GM23248 (cell line): ENCODE measurements around the gene OLA1. TPM values are rescaled to one million over a fixed set of nuclear protein-coding genes. Genes with fewer than 3 reads are reported as not detected.
A peak's percentile ranks its signal among the peaks of the same experiment; 100 is the strongest.

Experiments
- DNase-seq: peaks from one replicate; pipeline ENCODE4 v3.0.0-alpha.2; 2015
- H2AFZ ChIP-seq: fragments of 200-600 bp; sonication (generic); 2 replicates; pipeline ENCODE4 v1.6.1; 2016; ENCODE audit warnings: antibody characterized with exemption
- H3F3A ChIP-seq: fragments of 200-600 bp; sonication (generic); 2 replicates; pipeline ENCODE4 v1.6.1; 2016; ENCODE audit warnings: mild to moderate bottlenecking, antibody characterized with exemption, mixed run types; ENCODE audit not compliant: insufficient read depth
- H3K27ac ChIP-seq: fragments of 200-600 bp; sonication (generic); 2 replicates; pipeline ENCODE4 v1.5.1; 2016; ENCODE audit warnings: mild to moderate bottlenecking
- H3K27me3 ChIP-seq: fragments of 200-600 bp; sonication (generic); replicated peaks from 2 replicates; pipeline ENCODE4 v1.6.1; 2016; ENCODE audit warnings: mild to moderate bottlenecking; ENCODE audit not compliant: insufficient read depth
- H3K36me3 ChIP-seq: fragments of 200-600 bp; sonication (generic); 2 replicates; pipeline ENCODE4 v1.6.1; 2016; ENCODE audit warnings: low read depth, mild to moderate bottlenecking
- H3K4me1 ChIP-seq: fragments of 200-600 bp; sonication (generic); 2 replicates; pipeline ENCODE4 v1.6.1; 2016; ENCODE audit warnings: mild to moderate bottlenecking; ENCODE audit not compliant: insufficient read depth
- H3K4me2 ChIP-seq: fragments of 200-600 bp; sonication (generic); one replicate; pipeline ENCODE4 v1.6.1; 2016; ENCODE audit warnings: mild to moderate bottlenecking; ENCODE audit not compliant: unreplicated experiment
- H3K4me3 ChIP-seq: fragments of 200-600 bp; sonication (generic); 2 replicates; pipeline ENCODE4 v1.5.1; 2016; ENCODE audit warnings: mild to moderate bottlenecking
- H3K79me2 ChIP-seq: fragments of 200-600 bp; sonication (generic); 2 replicates; pipeline ENCODE4 v1.6.1; 2016; ENCODE audit warnings: mild to moderate bottlenecking; ENCODE audit not compliant: insufficient read depth
- H3K9ac ChIP-seq: fragments of 200-600 bp; sonication (generic); 2 replicates; pipeline ENCODE4 v1.6.1; 2016; ENCODE audit warnings: mild to moderate bottlenecking
- H3K9me2 ChIP-seq: fragments of 200-600 bp; sonication (generic); 2 replicates; pipeline ENCODE4 v1.6.1; 2016; ENCODE audit warnings: mixed run types, mild to moderate bottlenecking, moderate library complexity; ENCODE audit not compliant: insufficient read depth
- H3K9me3 ChIP-seq: fragments of 200-600 bp; sonication (generic); one replicate; pipeline ENCODE4 v1.6.1; 2017; ENCODE audit warnings: low read depth
- H4K20me1 ChIP-seq: fragments of 200-600 bp; sonication (generic); 2 replicates; pipeline ENCODE4 v1.6.0; 2016; ENCODE audit not compliant: insufficient read depth
- EZH2 ChIP-seq: fragments of 200-600 bp; sonication (generic); IDR thresholded peaks from 2 replicates; pipeline ENCODE4 v1.6.1; 2018; ENCODE audit warnings: antibody characterized with exemption, mild to moderate bottlenecking; ENCODE audit not compliant: insufficient read depth, poor library complexity, severe bottlenecking
- EZH2phosphoT487 ChIP-seq: fragments of 200-600 bp; sonication (generic); IDR thresholded peaks from 2 replicates; pipeline ENCODE4 v1.6.1; 2018; ENCODE audit warnings: antibody characterized with exemption, moderate library complexity, mild to moderate bottlenecking, low read depth; ENCODE audit not compliant: insufficient read depth
- WGBS, 2 experiments: methylation state at CpG; one replicate each; pipeline ENCODE4 v1.1.6; 2015 to 2017; ENCODE audit warnings: low lambda C conversion rate in 2 of 2, low coverage in 1 of 2; ENCODE audit errors: missing lambda C conversion rate in 2 of 2; 5-methylcytosine and 5-hydroxymethylcytosine counted together
- in situ Hi-C: fragments of 300-500 bp; cut with MboI; formaldehyde crosslinking; loops from 2 replicates; pipeline ENCODE4 v1.15.0; 2020
- polyA plus RNA-seq: library from polyadenylated mRNA; unstranded; fragments of >200 nt; fragmentation: Nextera tagmentation; extraction: Ambion mirVana; gene quantifications from 2 replicates; pipeline ENCODE4 v1.2.1, GENCODE V29; 2016
- total RNA-seq: library from RNA; depleted of rRNA; stranded (reverse); fragments of >200 nt; shearing (Covaris generic); gene quantifications from 2 replicates; pipeline ENCODE4 v1.2.3, GENCODE V29; 2014

The OLA1 gene
- total and polyA plus RNA-seq, 2 experiments from 2014 or later: 64.3 to 114 TPM

DNA sequence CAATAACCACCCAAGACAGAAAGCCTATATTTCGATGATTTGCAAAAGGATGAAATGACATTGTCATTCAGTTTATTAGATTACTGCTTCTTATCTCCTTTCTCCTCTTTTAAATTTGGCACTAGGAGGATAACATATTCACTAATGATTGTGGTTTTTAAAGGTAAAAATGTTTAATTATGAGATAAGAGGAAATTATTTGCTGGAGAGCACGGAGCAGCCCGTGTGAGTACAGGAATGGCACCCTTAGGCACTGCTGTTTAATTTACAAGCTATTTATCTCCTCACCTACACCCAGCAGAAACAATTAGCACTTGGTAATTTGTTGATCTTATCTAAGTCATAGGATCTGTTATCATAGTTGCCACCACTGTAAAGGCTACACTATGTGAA lies 195.8 kb downstream of the OLA1 start:
- Histone ChIP-seq H3K79me2 (no peaks in the 10 kb centered on the region), H3K27ac (no peak overlapping the region), H3K4me1 (peaks cover 12% of the 10 kb centered on the region), H3K4me3 (no peak overlapping the region), H3K27me3 (no peaks in the 10 kb centered on the region), H3K36me3 (no peaks in the 10 kb centered on the region), H3K4me2 (no peak overlapping the region), H3K9ac (no peak overlapping the region), H2AFZ (peak overlapping the region; percentile 46; the same call in 1 of the 2 replicates), H3K9me2 (no peaks in the 10 kb centered on the region), H3F3A (peaks cover 5% of the 10 kb centered on the region; the same call in 1 of the 2 replicates), H3K9me3 (no peaks in the 10 kb centered on the region), H4K20me1 (no peaks in the 10 kb centered on the region)
- no peak for DNase-seq
- TF ChIP-seq EZH2phosphoT487 (no peak), EZH2 (no peak)
- in situ Hi-C loops: loop anchor here (25.0 kb wide), 1 partner anchor 640 kb away; no protein-coding TSS in a partner anchor
- 88 to 89% methylated on average over 3 of the region's 3 CpGs for WGBS, 2 experiments

DNA sequence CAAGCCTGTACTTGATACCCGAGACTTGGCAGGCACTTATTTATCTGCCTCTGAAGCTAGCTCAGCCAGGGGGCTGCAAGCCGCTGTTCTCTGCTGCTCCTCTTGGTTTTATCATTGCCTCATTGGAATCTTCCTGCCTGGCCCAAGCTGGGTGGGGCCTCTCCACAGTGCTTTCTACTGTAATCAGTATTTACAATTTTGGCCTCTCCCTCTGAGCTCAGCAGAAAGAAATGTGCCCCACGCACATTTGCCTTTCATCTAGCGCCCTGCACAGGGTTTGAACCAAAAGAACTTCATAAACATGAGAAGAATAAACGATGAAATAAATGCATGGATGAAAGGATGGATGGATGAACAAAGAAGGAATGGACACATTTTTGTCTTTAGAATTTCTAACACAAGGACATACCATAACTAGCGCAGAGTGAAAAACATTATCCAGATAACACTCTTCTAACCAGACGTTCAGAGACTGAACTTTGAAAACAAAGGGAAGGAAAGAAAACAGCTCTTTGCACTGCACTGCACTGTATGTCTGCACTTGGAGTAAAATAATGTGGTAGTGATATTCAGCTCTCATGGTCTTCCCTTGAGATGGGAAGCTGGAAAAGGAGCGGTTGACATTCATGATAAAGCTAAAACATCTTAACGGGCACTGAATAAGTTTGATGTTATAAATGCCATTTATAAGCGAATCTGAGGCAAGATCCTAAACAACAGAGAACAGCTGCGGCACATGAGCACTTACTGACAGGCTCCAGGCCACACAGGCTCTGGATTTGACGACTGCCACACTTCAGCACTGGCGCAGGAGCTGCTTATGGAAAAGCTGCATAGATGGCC lies 196.4 kb downstream of the OLA1 start:
- in situ Hi-C loops: loop anchor here (25.0 kb wide), 1 partner anchor 640 kb away; no protein-coding TSS in a partner anchor
- H3K9me3 ChIP-seq: no peaks in the 10 kb centered on the region
- no peaks in the 10 kb centered on the region for H4K20me1 ChIP-seq
- WGBS, 2 experiments: 39% methylated on average over 13 of the region's 13 CpGs
- no peak overlapping the region for H3K9ac ChIP-seq
- H3K4me1 ChIP-seq: peaks cover 12% of the 10 kb centered on the region
- no peaks in the 10 kb centered on the region for H3K79me2 ChIP-seq
- no peaks in the 10 kb centered on the region for H3K9me2 ChIP-seq
- peak overlapping the region; percentile 46 for H2AFZ ChIP-seq
- no peaks in the 10 kb centered on the region for H3K27me3 ChIP-seq
- peaks cover 5% of the 10 kb centered on the region; the same call in 1 of the 2 replicates for H3F3A ChIP-seq
- peak; percentile 76 for DNase-seq
- H3K27ac ChIP-seq: no peak overlapping the region
- peak overlapping the region; percentile 55 for H3K4me2 ChIP-seq
- H3K36me3 ChIP-seq: no peaks in the 10 kb centered on the region
- H3K4me3 ChIP-seq: no peak overlapping the region; the same call in 1 of the 2 replicates
- TF ChIP-seq EZH2 (no peak), EZH2phosphoT487 (no peak)

DNA sequence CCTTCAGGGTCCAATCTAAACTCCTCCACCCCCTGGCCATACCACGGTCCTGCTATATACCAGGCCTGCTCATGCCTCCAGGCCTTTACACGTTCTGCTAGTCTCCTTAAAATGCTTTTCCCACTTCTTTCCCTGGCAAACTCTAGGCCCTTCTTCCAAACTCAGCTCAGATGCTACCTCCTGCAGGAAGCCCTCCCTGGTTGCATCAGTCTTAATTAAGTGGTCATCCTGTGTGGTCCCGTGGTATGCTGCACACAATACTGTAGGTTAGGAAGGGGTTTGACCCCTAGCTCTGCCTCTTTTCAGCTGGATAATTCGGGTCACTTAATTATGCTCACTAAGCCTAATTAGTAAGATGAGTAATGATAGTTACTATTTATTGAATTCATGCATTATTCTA lies 197.3 kb downstream of the OLA1 start:
- no peak for DNase-seq
- H2AFZ ChIP-seq: peak overlapping the region; percentile 46
- peaks cover 12% of the 10 kb centered on the region for H3K4me1 ChIP-seq
- no peak overlapping the region for H3K9ac ChIP-seq
- H3K4me2 ChIP-seq: peak overlapping the region; percentile 55
- no peaks in the 10 kb centered on the region for H3K9me3 ChIP-seq
- H3K79me2 ChIP-seq: no peaks in the 10 kb centered on the region
- no peaks in the 10 kb centered on the region for H3K36me3 ChIP-seq
- no peak for TF ChIP-seq EZH2
- no peak for TF ChIP-seq EZH2phosphoT487
- H3K27ac ChIP-seq: no peak overlapping the region
- no peak overlapping the region for H3K4me3 ChIP-seq
- no peaks in the 10 kb centered on the region for H3K9me2 ChIP-seq
- H3K27me3 ChIP-seq: no peaks in the 10 kb centered on the region
- H4K20me1 ChIP-seq: no peaks in the 10 kb centered on the region
- peaks cover 5% of the 10 kb centered on the region; the same call in 1 of the 2 replicates for H3F3A ChIP-seq
- WGBS, 2 experiments: 84 to 87% methylated on average over 4 of the region's 4 CpGs
- in situ Hi-C loops: loop anchor here (25.0 kb wide), 1 partner anchor 639 kb away; no protein-coding TSS in a partner anchor

DNA sequence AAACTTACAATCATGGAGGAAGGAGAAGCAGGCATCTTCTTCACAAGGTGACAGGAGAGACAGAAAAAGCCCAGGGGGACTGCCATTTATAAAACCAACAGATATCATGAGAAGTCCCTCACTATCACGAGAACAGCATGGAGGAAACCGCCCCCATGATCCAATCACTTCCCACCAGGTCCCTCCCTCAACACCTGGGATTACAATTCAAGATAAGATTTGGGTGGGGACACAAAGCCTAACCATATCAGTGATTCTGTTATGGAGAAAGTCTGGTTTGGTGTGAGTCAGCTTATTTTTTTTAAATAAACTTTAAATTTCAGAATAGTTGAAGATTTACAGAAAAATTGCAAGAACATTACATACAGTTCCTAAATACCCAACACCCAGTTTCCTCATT lies 198.4 kb downstream of the OLA1 start:
- H3K4me3 ChIP-seq: no peak overlapping the region
- in situ Hi-C loops: loop anchor here (25.0 kb wide), 1 partner anchor 638 kb away; no protein-coding TSS in a partner anchor

More for the DNA sequence above, 198.4 kb downstream of the OLA1 start:
- TF ChIP-seq EZH2phosphoT487 (no peak), EZH2 (no peak)
- Histone ChIP-seq H3K27me3 (no peaks in the 10 kb centered on the region), H3K9me2 (no peaks in the 10 kb centered on the region), H3F3A (peaks cover 5% of the 10 kb centered on the region; the same call in 1 of the 2 replicates), H4K20me1 (no peaks in the 10 kb centered on the region), H3K79me2 (no peaks in the 10 kb centered on the region), H3K27ac (no peak overlapping the region), H3K4me1 (peaks cover 12% of the 10 kb centered on the region), H3K36me3 (no peaks in the 10 kb centered on the region), H3K4me2 (no peak overlapping the region), H3K9me3 (no peaks in the 10 kb centered on the region), H2AFZ (no peak overlapping the region), H3K9ac (no peak overlapping the region)
- no peak for DNase-seq
- 86 to 98% methylated on average over 2 of the region's 2 CpGs for WGBS, 2 experiments
